RWPE1 (cell line): ENCODE data around the gene NFATC1.

Source experiments
- CTCF ChIA-PET: fragments of 350-600 bp; sonication (Branson Sonifier 250); formaldehyde crosslinking; extraction: SDS; loops from one replicate; lab custom pipeline; 2021; lab: Yijun Ruan, JAX
- POLR2A ChIA-PET: fragments of 400-600 bp; formaldehyde crosslinking; extraction: SDS; loops from one replicate; lab custom pipeline; 2020; ENCODE audit warnings: antibody characterized with exemption; ENCODE audit not compliant: low non-redundant PET; lab: Yijun Ruan, JAX
- DNase-seq: peaks from one replicate; pipeline ENCODE4 v3.0.0; 2012; ENCODE audit warnings: low spot score
- H3K27ac ChIP-seq: fragments of 450-650 bp; 2 replicates; pipeline ENCODE4 v1.5.1; 2017
- TF ChIP-seq, protein P1 (sequence below): fragments of 450-650 bp; conservative IDR thresholded peaks from 2 replicates; pipeline ENCODE4 v1.5.1; 2017; ENCODE audit warnings: low read depth, mild to moderate bottlenecking

Gene NFATC1

DNA sequence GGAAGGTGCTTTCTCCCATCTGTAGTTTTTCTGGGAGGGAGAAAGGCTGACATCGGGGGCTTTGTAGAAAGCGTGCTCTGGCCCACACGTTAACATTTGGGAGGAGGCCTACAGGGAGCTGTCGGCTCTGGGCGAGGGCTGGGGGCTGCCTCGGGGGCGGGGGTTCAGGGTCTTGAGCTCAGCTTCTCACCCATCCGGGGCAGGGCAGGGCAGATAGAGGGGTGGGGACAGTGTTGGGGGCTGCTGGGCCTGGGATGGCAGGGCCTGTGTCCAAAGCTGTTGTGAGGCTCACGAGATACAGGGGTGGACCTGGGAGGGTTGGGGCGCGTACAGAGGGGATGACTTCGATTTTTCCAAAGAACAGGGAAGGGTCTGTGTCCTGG lies 27.0 kb downstream of the NFATC1 start:
- ChIA-PET POLR2A (no interaction called here), CTCF (no interaction called here)
- TF ChIP-seq, protein P1, sequence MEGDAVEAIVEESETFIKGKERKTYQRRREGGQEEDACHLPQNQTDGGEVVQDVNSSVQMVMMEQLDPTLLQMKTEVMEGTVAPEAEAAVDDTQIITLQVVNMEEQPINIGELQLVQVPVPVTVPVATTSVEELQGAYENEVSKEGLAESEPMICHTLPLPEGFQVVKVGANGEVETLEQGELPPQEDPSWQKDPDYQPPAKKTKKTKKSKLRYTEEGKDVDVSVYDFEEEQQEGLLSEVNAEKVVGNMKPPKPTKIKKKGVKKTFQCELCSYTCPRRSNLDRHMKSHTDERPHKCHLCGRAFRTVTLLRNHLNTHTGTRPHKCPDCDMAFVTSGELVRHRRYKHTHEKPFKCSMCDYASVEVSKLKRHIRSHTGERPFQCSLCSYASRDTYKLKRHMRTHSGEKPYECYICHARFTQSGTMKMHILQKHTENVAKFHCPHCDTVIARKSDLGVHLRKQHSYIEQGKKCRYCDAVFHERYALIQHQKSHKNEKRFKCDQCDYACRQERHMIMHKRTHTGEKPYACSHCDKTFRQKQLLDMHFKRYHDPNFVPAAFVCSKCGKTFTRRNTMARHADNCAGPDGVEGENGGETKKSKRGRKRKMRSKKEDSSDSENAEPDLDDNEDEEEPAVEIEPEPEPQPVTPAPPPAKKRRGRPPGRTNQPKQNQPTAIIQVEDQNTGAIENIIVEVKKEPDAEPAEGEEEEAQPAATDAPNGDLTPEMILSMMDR, result no peak
- H3K27ac ChIP-seq, result no peak overlapping the region
- no peak for DNase-seq

DNA sequence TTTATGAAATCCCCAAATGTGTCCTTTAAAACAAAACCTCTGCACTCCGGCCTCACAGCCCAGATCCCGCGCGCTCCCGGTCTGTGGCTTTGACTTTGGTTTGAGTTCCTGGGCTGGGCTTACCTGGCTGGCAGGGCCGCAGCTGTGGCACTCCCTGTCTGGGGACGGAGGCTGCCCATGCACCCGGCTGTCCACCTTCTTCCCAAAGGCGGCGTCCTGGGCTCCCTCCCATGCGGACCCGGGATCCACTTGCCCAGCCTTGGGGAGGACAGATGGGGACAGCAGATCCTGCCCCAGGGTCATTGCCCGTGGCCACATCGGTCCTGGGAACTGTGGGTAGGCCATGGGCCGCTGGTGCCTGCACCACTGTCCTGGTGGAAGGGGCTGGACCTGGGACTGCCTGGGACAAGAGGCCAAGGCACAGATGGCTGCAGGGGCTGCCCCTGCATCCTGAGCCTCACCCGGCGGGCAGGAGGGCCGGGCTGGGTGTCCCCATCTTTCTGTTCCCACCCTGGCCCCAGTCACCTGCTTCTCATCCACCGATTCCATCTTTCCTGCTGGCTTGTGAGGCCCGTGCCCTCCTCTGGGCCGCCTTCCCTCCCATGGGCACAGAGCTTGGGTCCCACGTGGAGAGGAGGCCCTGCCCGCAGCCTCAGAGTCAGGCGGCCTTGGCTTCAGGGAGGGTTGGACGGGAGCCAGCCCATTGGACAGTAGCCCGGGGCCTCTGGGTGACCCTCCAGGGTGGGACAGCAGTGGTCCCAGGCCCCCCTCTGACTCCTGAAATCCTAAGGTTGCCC lies 27.7 kb downstream of the NFATC1 start:
- H3K27ac ChIP-seq, result no peak overlapping the region
- ChIA-PET CTCF (no interaction called here), POLR2A (no interaction called here)
- no peak for DNase-seq
- TF ChIP-seq, protein P1, result no peak

DNA sequence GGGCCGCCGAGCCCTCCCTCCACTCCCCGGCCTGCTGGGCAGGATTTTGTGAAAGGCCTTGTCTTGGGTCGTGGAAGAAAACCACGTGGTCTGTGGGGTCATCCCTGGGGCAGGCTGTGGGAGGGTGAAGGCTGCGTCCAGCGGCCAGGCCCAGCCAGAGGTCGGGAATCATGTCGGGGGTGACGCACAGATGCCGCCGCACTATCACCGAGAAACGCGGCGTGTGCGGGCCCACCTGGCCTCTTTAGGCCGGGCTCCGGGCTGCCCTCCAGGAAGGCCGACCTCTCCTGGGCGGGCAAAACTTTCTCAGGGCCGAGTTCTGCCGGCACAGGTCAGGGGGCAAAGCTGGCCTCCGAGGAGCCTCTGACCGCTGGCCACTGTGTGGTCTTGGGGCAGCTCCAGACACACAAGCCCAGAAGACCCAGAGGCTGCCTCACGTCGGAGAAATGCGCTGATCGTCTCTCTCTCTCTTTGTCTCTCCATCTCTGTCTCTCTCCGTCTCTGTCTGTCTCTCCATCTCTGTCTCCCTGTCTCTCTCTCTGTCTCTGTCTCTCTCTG lies 28.4 kb downstream of the NFATC1 start:
- no peak for DNase-seq
- TF ChIP-seq, protein P1, result no peak
- ChIA-PET POLR2A (no interaction called here), CTCF (no interaction called here)
- H3K27ac ChIP-seq, result no peak overlapping the region

DNA sequence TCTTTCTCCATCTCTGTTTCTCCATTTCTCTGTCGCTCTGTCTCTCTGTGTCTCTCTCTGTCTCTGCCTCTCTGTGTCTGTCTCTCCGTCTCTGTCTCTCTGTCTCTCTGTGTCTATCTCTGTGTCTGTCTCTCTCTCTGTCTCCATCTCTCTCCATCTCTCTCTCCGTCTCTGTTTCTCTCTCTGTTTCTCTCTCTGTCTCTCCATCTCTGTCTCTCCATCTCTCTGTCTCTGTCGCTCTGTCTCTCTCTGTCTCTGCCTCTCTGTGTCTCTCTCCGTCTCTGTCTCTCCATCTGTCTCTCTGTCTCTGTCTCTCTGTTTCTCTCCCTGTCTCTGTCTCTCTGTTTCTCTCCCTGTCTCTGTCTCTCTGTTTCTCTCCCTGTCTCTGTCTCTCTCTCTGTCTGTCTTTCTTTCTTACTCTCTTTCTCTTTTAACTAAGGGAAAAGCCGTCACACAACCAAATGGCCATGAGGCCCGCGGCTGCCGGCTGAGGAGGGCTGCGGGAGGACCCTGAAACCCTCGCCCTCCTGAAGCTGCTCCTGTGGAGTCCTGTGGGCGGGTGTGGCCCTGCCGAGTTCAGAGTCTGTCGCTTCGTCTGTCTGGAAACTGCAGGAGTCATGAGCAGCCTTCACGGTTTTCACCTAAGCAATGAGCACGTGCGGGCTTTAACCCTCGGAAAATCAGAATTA lies 29.3 kb downstream of the NFATC1 start:
- TF ChIP-seq, protein P1, result no peak
- POLR2A ChIA-PET, result no interaction called here
- DNase-seq, result no peak
- CTCF ChIA-PET, result interaction anchor here (0.6 kb wide), 1 partner anchor 19 kb away, joined by 3 read pairs; no protein-coding TSS in a partner anchor
- no peak overlapping the region for H3K27ac ChIP-seq

DNA sequence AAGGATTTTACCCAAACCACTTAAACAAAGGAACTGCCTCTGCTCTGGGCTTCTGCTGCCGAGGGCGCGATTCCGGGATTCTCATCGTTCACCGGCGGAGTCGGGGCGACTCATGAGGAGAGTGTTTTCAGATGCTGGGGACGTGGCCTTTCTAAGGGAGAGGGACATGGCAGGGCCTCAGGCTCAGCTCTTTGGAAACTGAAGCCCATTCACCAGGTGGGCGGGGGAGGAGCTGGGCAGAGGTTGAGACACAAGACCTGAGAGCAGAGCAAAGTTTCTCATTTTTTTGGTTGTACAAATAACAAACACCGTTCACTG lies 29.8 kb downstream of the NFATC1 start:
- DNase-seq, result no peak
- ChIA-PET POLR2A (no interaction called here), CTCF (interaction anchor here (0.6 kb wide), 1 partner anchor 19 kb away, joined by 3 read pairs; no protein-coding TSS in a partner anchor)
- no peak overlapping the region for H3K27ac ChIP-seq
- TF ChIP-seq, protein P1, result no peak
